ENCODE measurements around the gene PLAAT5. TPM values are rescaled to one million over a fixed set of nuclear protein-coding genes. Genes with fewer than 3 reads are reported as not detected.

PLAAT5 gene
- total and polyA plus RNA-seq, 2 of the 13 experiments (the other 11 are each of a cell fraction or from before 2014, with no cell fraction given) = not detected

GRCh38 chr11:63491636-63492372 lies 837 bp upstream of the PLAAT5 start (continued):
- TF ChIP-seq ZNF609 (CRISPR knock-in tag; IDR thresholded peaks at IDR 0.05; ENCODE audit: borderline replicate concordance) (peak; percentile 74; the same call in 1 of the 2 replicates), GMEB1 (CRISPR knock-in tag; IDR thresholded peaks at IDR 0.05; ENCODE audit: borderline replicate concordance) (no peak), GFI1 (CRISPR knock-in tag; IDR thresholded peaks at IDR 0.05; ENCODE audit: borderline replicate concordance) (0 out of 2 replicates have a peak, but pooled peaks have one; percentile 27), ZNF160 (CRISPR knock-in tag; IDR thresholded peaks at IDR 0.05) (no peak), GZF1 (CRISPR knock-in tag; IDR thresholded peaks at IDR 0.05) (no peak), ZNF549 (CRISPR knock-in tag; IDR thresholded peaks at IDR 0.05) (no peak), ZNF407 (CRISPR knock-in tag; IDR thresholded peaks at IDR 0.05; ENCODE audit: not compliant biosample characterization) (no peak)
- TF ChIP-seq, protein P1, sequence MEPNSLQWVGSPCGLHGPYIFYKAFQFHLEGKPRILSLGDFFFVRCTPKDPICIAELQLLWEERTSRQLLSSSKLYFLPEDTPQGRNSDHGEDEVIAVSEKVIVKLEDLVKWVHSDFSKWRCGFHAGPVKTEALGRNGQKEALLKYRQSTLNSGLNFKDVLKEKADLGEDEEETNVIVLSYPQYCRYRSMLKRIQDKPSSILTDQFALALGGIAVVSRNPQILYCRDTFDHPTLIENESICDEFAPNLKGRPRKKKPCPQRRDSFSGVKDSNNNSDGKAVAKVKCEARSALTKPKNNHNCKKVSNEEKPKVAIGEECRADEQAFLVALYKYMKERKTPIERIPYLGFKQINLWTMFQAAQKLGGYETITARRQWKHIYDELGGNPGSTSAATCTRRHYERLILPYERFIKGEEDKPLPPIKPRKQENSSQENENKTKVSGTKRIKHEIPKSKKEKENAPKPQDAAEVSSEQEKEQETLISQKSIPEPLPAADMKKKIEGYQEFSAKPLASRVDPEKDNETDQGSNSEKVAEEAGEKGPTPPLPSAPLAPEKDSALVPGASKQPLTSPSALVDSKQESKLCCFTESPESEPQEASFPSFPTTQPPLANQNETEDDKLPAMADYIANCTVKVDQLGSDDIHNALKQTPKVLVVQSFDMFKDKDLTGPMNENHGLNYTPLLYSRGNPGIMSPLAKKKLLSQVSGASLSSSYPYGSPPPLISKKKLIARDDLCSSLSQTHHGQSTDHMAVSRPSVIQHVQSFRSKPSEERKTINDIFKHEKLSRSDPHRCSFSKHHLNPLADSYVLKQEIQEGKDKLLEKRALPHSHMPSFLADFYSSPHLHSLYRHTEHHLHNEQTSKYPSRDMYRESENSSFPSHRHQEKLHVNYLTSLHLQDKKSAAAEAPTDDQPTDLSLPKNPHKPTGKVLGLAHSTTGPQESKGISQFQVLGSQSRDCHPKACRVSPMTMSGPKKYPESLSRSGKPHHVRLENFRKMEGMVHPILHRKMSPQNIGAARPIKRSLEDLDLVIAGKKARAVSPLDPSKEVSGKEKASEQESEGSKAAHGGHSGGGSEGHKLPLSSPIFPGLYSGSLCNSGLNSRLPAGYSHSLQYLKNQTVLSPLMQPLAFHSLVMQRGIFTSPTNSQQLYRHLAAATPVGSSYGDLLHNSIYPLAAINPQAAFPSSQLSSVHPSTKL (CRISPR knock-in tag; IDR thresholded peaks at IDR 0.05) = peak; percentile 67

All from HepG2 (cell line).